ENCODE results near the gene HAVCR2. TPM values are rescaled to one million over a fixed set of nuclear protein-coding genes. Genes with fewer than 3 reads are reported as not detected.

The HAVCR2 gene
- total and polyA plus RNA-seq, 9 of the 15 experiments (the other 6 are each of a cell fraction or from before 2014, with no cell fraction given), result 0.04 to 0.11 (median 0.06) TPM; not detected in 5

DNA sequence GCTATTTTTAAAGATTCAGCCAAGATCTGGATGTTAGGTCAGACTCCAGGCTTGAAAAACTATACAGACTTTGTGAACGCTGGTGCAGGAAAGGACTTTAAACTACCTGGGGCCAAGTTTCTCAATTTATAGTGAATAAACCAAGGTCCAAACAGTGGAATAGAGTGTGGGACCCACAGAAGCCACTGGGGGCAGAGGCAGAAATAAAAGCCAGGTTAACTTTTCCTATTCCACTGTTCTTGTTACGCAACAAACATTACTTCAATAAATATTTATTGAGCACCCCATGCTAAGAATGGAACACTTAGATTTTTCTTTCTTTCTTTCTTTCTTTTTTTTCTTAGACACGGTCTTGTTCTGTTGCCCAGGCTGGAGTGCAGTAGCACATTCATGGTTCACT lies 38.9 kb downstream of the HAVCR2 start:
- ATAC-seq (peak; percentile 74), FAIRE-seq (no peak), DNase-seq (ENCODE audit: extremely low read depth in 1 of 4, low spot score in 3 of 4) (no peak)
- intact Hi-C loops (cut with micrococcal nuclease) (no loop called here), in situ Hi-C loops (cut with MboI) (no loop called here)
- no peak overlapping the region for H3K4me2 ChIP-seq (ENCODE audit: insufficient read depth, low read length)
- no peak overlapping the region for H3K27ac ChIP-seq (ENCODE audit: extremely low read depth, low read depth, low read length)
- H3K27me3 ChIP-seq (ENCODE audit: control insufficient read depth in 2 of 2, insufficient read depth in 2 of 2, low read length in 2 of 2), result peaks cover 0 to 4% of the 10 kb centered on the region in 2 experiments; a peak in 1 of 5 replicates
- no peaks in the 10 kb centered on the region for H3K9me3 ChIP-seq (replicated peaks; ENCODE audit: control insufficient read depth, insufficient read depth, low read depth, low read length)
- WGBS (ENCODE audit: insufficient coverage, low coverage, missing lambda C conversion rate), result 13% methylated on average over 2 of the region's 3 CpGs
- no peak overlapping the region for H3K4me3 ChIP-seq
- H3K9ac ChIP-seq (ENCODE audit: insufficient read depth in 1 of 2, low read depth in 2 of 2, low read length in 2 of 2), result no peak overlapping the region
- no peaks in the 10 kb centered on the region for H3K9me1 ChIP-seq (ENCODE audit: control insufficient read depth, insufficient read depth, low read length)
- ChIA-PET POLR2A (no interaction called here), CTCF (ENCODE audit: low intra/inter-chr PET ratio) (no interaction called here)
- TF ChIP-seq CEBPG (CRISPR knock-in tag; IDR thresholded peaks at IDR 0.05) (no peak), CEBPG (tag; conservative IDR thresholded peaks at IDR 0.05 in 1 of 2, IDR thresholded peaks at IDR 0.05 in 1 of 2) (0 out of 4 replicates have a peak, but pooled peaks of 1 of the 2 experiments have one; percentile 37), ETV5 (CRISPR knock-in tag; IDR thresholded peaks at IDR 0.05; ENCODE audit: low read depth) (no peak), BACH1 (tag; IDR thresholded peaks at IDR 0.05) (no peak), PTRF (tag; IDR thresholded peaks at IDR 0.05) (no peak), MTA1 (IDR thresholded peaks at IDR 0.05; ENCODE audit: borderline replicate concordance) (no peak), ZNF431 (CRISPR knock-in tag; IDR thresholded peaks at IDR 0.05) (no peak), CEBPB (tag; IDR thresholded peaks at IDR 0.05) (peak; percentile 61)
- TF ChIP-seq, protein P1, sequence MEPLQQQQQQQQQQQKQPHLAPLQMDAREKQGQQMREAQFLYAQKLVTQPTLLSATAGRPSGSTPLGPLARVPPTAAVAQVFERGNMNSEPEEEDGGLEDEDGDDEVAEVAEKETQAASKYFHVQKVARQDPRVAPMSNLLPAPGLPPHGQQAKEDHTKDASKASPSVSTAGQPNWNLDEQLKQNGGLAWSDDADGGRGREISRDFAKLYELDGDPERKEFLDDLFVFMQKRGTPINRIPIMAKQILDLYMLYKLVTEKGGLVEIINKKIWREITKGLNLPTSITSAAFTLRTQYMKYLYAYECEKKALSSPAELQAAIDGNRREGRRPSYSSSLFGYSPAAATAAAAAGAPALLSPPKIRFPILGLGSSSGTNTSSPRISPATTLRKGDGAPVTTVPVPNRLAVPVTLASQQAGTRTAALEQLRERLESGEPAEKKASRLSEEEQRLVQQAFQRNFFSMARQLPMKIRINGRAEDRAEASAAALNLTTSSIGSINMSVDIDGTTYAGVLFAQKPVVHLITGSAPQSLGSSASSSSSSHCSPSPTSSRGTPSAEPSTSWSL (CRISPR knock-in tag; IDR thresholded peaks at IDR 0.05; ENCODE audit: borderline replicate concordance), result no peak
- TF ChIP-seq, protein P2, sequence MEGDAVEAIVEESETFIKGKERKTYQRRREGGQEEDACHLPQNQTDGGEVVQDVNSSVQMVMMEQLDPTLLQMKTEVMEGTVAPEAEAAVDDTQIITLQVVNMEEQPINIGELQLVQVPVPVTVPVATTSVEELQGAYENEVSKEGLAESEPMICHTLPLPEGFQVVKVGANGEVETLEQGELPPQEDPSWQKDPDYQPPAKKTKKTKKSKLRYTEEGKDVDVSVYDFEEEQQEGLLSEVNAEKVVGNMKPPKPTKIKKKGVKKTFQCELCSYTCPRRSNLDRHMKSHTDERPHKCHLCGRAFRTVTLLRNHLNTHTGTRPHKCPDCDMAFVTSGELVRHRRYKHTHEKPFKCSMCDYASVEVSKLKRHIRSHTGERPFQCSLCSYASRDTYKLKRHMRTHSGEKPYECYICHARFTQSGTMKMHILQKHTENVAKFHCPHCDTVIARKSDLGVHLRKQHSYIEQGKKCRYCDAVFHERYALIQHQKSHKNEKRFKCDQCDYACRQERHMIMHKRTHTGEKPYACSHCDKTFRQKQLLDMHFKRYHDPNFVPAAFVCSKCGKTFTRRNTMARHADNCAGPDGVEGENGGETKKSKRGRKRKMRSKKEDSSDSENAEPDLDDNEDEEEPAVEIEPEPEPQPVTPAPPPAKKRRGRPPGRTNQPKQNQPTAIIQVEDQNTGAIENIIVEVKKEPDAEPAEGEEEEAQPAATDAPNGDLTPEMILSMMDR (IDR thresholded peaks at IDR 0.05 in 2 of 3, conservative IDR thresholded peaks at IDR 0.05 in 1 of 3; ENCODE audit: insufficient read depth in 2 of 3, low read depth in 1 of 3, low read length in 3 of 3), result 0 out of 6 replicates have a peak, but pooled peaks of 1 of the 3 experiments have one; percentile 6
- H3K4me1 ChIP-seq (replicated peaks in 1 of 2; ENCODE audit: control insufficient read depth in 2 of 2, insufficient read depth in 2 of 2, low read length in 2 of 2), result no peaks in the 10 kb centered on the region
- no peak overlapping the region for H2AFZ ChIP-seq (ENCODE audit: low read depth, low read length)
- no peaks in the 10 kb centered on the region for H3K79me2 ChIP-seq (ENCODE audit: control insufficient read depth, insufficient read depth, low read length)
- H3K36me3 ChIP-seq (ENCODE audit: control insufficient read depth, insufficient read depth, low read length), result no peaks in the 10 kb centered on the region
- no peaks in the 10 kb centered on the region for H4K20me1 ChIP-seq (replicated peaks; ENCODE audit: control insufficient read depth, insufficient read depth, low read length)
- no TSS peak for BruUV-seq (replicated peaks)

Data from K562 (cell line).